GM12865 (cell line): Measurements from ENCODE around the gene OR14A2.

ENCODE experiments used
- DNase-seq: peaks from one replicate; pipeline ENCODE4 v3.0.0; 2010; ENCODE audit warnings: low read depth
- H3K4me3 ChIP-seq: 2 replicates; pipeline ENCODE4 v1.5.1; 2011; ENCODE audit warnings: mild to moderate bottlenecking, low read depth, low read length, control low read depth
- TF ChIP-seq, protein P1 (sequence below): IDR thresholded peaks from 2 replicates; pipeline ENCODE4 v1.5.1; 2011; ENCODE audit warnings: low read length, control low read depth, low read depth, inconsistent platforms; ENCODE audit not compliant: insufficient read depth; ENCODE audit errors: missing control alignments

The OR14A2 gene

DNA sequence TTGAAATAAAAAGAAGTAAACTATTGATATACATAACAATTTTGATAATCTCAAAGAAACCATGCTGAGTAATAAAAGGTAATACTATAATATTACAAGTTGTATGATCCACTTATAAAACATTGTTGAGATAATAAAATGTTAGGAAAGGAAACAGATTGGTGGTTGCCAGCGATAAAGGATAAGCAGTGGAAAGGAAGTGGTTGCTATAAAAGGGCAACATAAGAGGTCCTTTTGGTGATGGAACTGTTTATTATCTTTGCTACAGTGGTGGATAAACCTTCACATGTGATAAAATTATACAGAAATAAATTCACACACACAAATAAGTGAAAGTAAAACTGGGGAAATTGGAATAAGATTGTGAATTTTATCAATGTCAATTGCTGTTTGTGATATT, 46.6 kb downstream of the OR14A2 start:
- TF ChIP-seq, protein P1, sequence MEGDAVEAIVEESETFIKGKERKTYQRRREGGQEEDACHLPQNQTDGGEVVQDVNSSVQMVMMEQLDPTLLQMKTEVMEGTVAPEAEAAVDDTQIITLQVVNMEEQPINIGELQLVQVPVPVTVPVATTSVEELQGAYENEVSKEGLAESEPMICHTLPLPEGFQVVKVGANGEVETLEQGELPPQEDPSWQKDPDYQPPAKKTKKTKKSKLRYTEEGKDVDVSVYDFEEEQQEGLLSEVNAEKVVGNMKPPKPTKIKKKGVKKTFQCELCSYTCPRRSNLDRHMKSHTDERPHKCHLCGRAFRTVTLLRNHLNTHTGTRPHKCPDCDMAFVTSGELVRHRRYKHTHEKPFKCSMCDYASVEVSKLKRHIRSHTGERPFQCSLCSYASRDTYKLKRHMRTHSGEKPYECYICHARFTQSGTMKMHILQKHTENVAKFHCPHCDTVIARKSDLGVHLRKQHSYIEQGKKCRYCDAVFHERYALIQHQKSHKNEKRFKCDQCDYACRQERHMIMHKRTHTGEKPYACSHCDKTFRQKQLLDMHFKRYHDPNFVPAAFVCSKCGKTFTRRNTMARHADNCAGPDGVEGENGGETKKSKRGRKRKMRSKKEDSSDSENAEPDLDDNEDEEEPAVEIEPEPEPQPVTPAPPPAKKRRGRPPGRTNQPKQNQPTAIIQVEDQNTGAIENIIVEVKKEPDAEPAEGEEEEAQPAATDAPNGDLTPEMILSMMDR, result no peak
- H3K4me3 ChIP-seq, result no peak overlapping the region
- no peak for DNase-seq

DNA sequence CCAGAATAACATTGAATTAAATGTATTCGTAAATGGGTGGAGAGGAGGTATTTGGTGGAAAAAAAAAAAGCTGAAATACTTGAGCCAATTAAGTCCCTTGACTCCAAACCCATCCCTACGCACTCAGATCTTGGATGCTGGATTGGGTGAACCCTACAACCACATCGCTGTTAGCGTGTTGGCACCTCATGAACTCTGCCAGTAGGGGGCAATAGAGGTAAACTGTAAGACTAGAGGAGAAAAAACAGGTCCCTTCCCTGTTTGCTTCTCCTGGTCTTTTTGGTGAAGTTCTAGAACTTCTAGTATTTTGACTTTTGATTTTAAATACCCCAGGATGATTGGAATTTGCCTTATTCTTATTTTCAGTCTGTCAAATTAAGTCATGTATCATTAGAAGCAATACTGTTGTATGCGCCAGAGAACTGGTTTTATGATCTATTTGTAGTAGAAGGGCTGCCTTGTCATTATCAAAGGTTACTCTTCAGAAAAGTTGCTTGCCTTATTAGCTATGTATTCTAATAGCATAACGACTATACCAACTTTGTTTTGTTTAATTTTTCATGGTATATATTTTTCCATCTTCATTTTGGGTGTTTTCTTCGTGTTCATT, 66.5 kb downstream of the OR14A2 start:
- DNase-seq, result peak; percentile 60
- TF ChIP-seq, protein P1, result peak; percentile 90
- no peak overlapping the region for H3K4me3 ChIP-seq

DNA sequence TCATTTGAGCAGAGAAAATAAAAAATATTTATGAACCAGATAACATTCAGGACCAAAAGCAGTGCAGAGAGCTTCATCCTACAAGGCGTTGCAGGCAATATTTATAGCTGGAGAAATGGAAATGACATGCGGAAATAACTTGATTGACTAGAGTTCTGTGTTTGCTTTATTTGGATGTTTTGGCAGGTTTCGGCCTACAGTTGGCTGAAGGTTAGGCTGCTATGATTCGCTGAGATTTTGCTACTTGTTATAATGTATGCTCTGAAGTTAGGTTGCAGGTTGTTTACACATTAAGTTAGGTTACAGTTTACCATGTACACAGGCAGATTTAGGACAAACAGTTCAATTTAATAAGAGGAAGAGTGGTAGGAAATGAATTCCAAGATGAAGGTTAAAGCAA, 67.8 kb downstream of the OR14A2 start:
- TF ChIP-seq, protein P1, result no peak
- DNase-seq, result no peak
- H3K4me3 ChIP-seq, result no peak overlapping the region

DNA sequence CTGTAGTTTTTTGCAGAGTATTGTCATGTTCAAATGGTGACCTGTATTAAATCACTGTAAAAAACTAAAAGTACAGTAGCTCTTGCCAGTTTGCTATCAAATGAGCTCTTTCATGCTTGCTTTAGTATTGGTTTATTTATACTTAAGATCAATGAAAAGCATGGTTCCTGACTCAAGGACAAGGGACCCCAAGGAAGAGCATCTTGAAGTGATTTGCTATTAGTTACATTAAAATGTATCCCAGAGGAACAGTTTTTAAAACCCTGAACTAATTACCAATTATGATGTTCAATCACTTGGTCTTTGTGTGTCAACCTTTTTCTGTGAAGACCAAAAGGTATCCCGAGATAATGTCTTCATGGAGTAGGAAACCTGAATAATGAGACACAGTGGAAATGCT, 68.3 kb downstream of the OR14A2 start, which contains the start of gene OR13G1:
OR13G1 (minus strand) TSS at position 101 of the 400 bp plus-strand sequence. CDS start 6,698 bp downstream, outside the sequence.
- no peak for DNase-seq
- TF ChIP-seq, protein P1, result no peak
- H3K4me3 ChIP-seq, result no peak within 1 kb of the TSS
